ENCODE data around the gene ADAMTS20.

Gene ADAMTS20

GRCh38 chr12:43577381-43577780 is 25.4 kb upstream of the ADAMTS20 start:
- no peak overlapping the region for H3K4me3 ChIP-seq (ENCODE audit: low read depth, low read length)
- no peak for TF ChIP-seq MYC (IDR thresholded peaks at IDR 0.05; ENCODE audit: low read depth, low read length)
- DNase-seq (ENCODE audit: low read depth) = no peak

GRCh38 chr12:43576162-43576561 is 24.2 kb upstream of the ADAMTS20 start:
- TF ChIP-seq MAX (IDR thresholded peaks at IDR 0.05; ENCODE audit: low read depth, low read length) (no peak), MYC (IDR thresholded peaks at IDR 0.05; ENCODE audit: low read depth, low read length) (no peak), POLR2A (IDR thresholded peaks at IDR 0.05; ENCODE audit: extremely low read depth, insufficient read length) (no peak), CTCF (IDR thresholded peaks at IDR 0.05; ENCODE audit: low read depth, low read length) (no peak)
- no peak overlapping the region for H3K4me3 ChIP-seq (ENCODE audit: low read depth, low read length)
- no peak for DNase-seq (ENCODE audit: low read depth)

GRCh38 chr12:43571885-43572284 is 19.9 kb upstream of the ADAMTS20 start:
- no peak for DNase-seq (ENCODE audit: low read depth)
- TF ChIP-seq MYC (IDR thresholded peaks at IDR 0.05; ENCODE audit: low read depth, low read length) (no peak), POLR2A (IDR thresholded peaks at IDR 0.05; ENCODE audit: extremely low read depth, insufficient read length) (no peak), CTCF (IDR thresholded peaks at IDR 0.05; ENCODE audit: low read depth, low read length) (no peak)
- H3K4me3 ChIP-seq (ENCODE audit: low read depth, low read length) = no peak overlapping the region

- no peak overlapping the region for H3K4me3 ChIP-seq (ENCODE audit: low read depth, low read length)
- TF ChIP-seq MYC (IDR thresholded peaks at IDR 0.05; ENCODE audit: low read depth, low read length) (no peak), POLR2A (IDR thresholded peaks at IDR 0.05; ENCODE audit: extremely low read depth, insufficient read length) (no peak), CTCF (IDR thresholded peaks at IDR 0.05; ENCODE audit: low read depth, low read length) (no peak), MAX (IDR thresholded peaks at IDR 0.05; ENCODE audit: low read depth, low read length) (no peak)
- no peak for DNase-seq (ENCODE audit: low read depth)
Measured at GRCh38 chr12:43556057-43556456, 4.1 kb upstream of the ADAMTS20 start.

GRCh38 chr12:43551279-43551970 is 578 bp downstream of the ADAMTS20 start:
- no peak for DNase-seq (ENCODE audit: low read depth)
- no peak overlapping the region for H3K4me3 ChIP-seq (ENCODE audit: low read depth, low read length)
- TF ChIP-seq MAX (IDR thresholded peaks at IDR 0.05; ENCODE audit: low read depth, low read length) (no peak), MYC (IDR thresholded peaks at IDR 0.05; ENCODE audit: low read depth, low read length) (no peak), CTCF (IDR thresholded peaks at IDR 0.05; ENCODE audit: low read depth, low read length) (no peak), POLR2A (IDR thresholded peaks at IDR 0.05; ENCODE audit: extremely low read depth, insufficient read length) (no peak)

GRCh38 chr12:43550831-43551271 is 1.2 kb downstream of the ADAMTS20 start:
- DNase-seq (ENCODE audit: low read depth) = no peak
- no peak for TF ChIP-seq CTCF (IDR thresholded peaks at IDR 0.05; ENCODE audit: low read depth, low read length)
- TF ChIP-seq MAX (IDR thresholded peaks at IDR 0.05; ENCODE audit: low read depth, low read length) = no peak
- TF ChIP-seq POLR2A (IDR thresholded peaks at IDR 0.05; ENCODE audit: extremely low read depth, insufficient read length) = no peak
- TF ChIP-seq MYC (IDR thresholded peaks at IDR 0.05; ENCODE audit: low read depth, low read length) = no peak
- no peak overlapping the region for H3K4me3 ChIP-seq (ENCODE audit: low read depth, low read length)
